GM13976 (cell line): Measurements from ENCODE around the gene CATSPERZ.

ENCODE experiments used
- DNase-seq: peaks from one replicate; pipeline ENCODE4 v3.0.0; 2012; ENCODE audit warnings: low spot score
- CTCF ChIP-seq: IDR thresholded peaks from 2 replicates; pipeline ENCODE4 v1.5.1; 2012; ENCODE audit warnings: borderline replicate concordance, mild to moderate bottlenecking; ENCODE audit not compliant: insufficient read depth; ENCODE audit errors: extremely low read depth, missing control alignments, control extremely low read depth
- in situ Hi-C: fragments of 300-500 bp; cut with MboI; formaldehyde crosslinking; loops from one replicate; pipeline ENCODE4 v1.12.0; 2022; ENCODE audit warnings: low sequenced_read_pairs, mixed read lengths, inconsistent platforms; ENCODE audit not compliant: unreplicated experiment

CATSPERZ gene

GRCh38 chr11:64342869-64343745, 42.9 kb downstream of the CATSPERZ start:
- no peak for TF ChIP-seq CTCF
- in situ Hi-C loops = no loop called here
- DNase-seq = no peak

- in situ Hi-C loops = no loop called here
- TF ChIP-seq CTCF = peak; percentile 4
- no peak for DNase-seq
Measured at GRCh38 chr11:64343767-64344559, 43.8 kb downstream of the CATSPERZ start.

GRCh38 chr11:64344787-64345186, 44.6 kb downstream of the CATSPERZ start:
- in situ Hi-C loops = no loop called here
- no peak for DNase-seq
- TF ChIP-seq CTCF = no peak

- TF ChIP-seq CTCF = no peak
- in situ Hi-C loops = no loop called here
- no peak for DNase-seq
Measured at GRCh38 chr11:64347193-64347867, 47.2 kb downstream of the CATSPERZ start.

- no peak for TF ChIP-seq CTCF
- no peak for DNase-seq
- in situ Hi-C loops = no loop called here
Measured at GRCh38 chr11:64348383-64349024, 48.3 kb downstream of the CATSPERZ start.

GRCh38 chr11:64349025-64349387, 48.8 kb downstream of the CATSPERZ start:
- no peak for TF ChIP-seq CTCF
- in situ Hi-C loops = no loop called here

More at GRCh38 chr11:64349025-64349387, 48.8 kb downstream of the CATSPERZ start:
- DNase-seq = no peak
